GM23338 (cell line): ENCODE measurements around the gene USP3. TPM values are rescaled to one million over a fixed set of nuclear protein-coding genes. Genes with fewer than 3 reads are reported as not detected.
"Not testable (repeated sequence)": the region's sequence is repeated elsewhere in the genome, so short reads cannot be mapped to it uniquely, and the experiment has no call there.

Experiments
- ATAC-seq: fragments of 200-7000 bp; cut with Tn5 transposase; 3 replicates; pipeline ENCODE4 v1.9.1; 2020
- DNase-seq: peaks from one replicate; pipeline ENCODE4 v3.0.0-alpha.2; 2015; ENCODE audit warnings: low spot score
- H2AFZ ChIP-seq: fragments of 200-600 bp; sonication (generic); 2 replicates; pipeline ENCODE4 v1.8.0; 2016; ENCODE audit warnings: antibody characterized with exemption, mild to moderate bottlenecking, moderate library complexity
- H3F3A ChIP-seq: fragments of 200-600 bp; sonication (generic); replicated peaks from 2 replicates; pipeline ENCODE4 v1.8.0; 2017; ENCODE audit warnings: antibody characterized with exemption, mixed run types, low read depth
- H3K27ac ChIP-seq: fragments of 200-600 bp; sonication (generic); 2 replicates; pipeline ENCODE4 v1.6.1; 2016; ENCODE audit warnings: low read depth
- H3K27me3 ChIP-seq: fragments of 200-600 bp; sonication (generic); 2 replicates; pipeline ENCODE4 v1.8.0; 2016; ENCODE audit warnings: mild to moderate bottlenecking, mixed run types, moderate library complexity; ENCODE audit not compliant: insufficient read depth
- H3K36me3 ChIP-seq: fragments of 200-600 bp; sonication (generic); 2 replicates; pipeline ENCODE4 v1.8.0; 2016; ENCODE audit warnings: mild to moderate bottlenecking; ENCODE audit not compliant: insufficient read depth
- H3K4me1 ChIP-seq: fragments of 200-600 bp; sonication (generic); 2 replicates; pipeline ENCODE4 v1.8.0; 2016; ENCODE audit warnings: mild to moderate bottlenecking, moderate library complexity; ENCODE audit not compliant: insufficient read depth
- H3K4me2 ChIP-seq: fragments of 200-600 bp; sonication (generic); 2 replicates; pipeline ENCODE4 v1.7.1; 2017; ENCODE audit warnings: mixed run types
- H3K4me3 ChIP-seq: fragments of 200-600 bp; sonication (generic); 2 replicates; pipeline ENCODE4 v1.6.1; 2016; ENCODE audit warnings: mixed run types
- H3K79me2 ChIP-seq: fragments of 200-600 bp; sonication (generic); replicated peaks from 2 replicates; pipeline ENCODE4 v1.8.0; 2017; ENCODE audit warnings: mild to moderate bottlenecking; ENCODE audit not compliant: insufficient read depth
- H3K9me2 ChIP-seq: fragments of 200-600 bp; sonication (generic); 2 replicates; pipeline ENCODE4 v1.8.0; 2017; ENCODE audit not compliant: insufficient read depth
- H4K20me1 ChIP-seq: fragments of 200-600 bp; sonication (generic); replicated peaks from 2 replicates; pipeline ENCODE4 v1.8.0; 2017; ENCODE audit warnings: mild to moderate bottlenecking; ENCODE audit not compliant: insufficient read depth
- H3K27ac Mint-ChIP-seq: 2 replicates; pipeline ENCODE4 v1.8.0; 2020; ENCODE audit warnings: inconsistent platforms, mild to moderate bottlenecking, moderate library complexity, mixed read lengths
- H3K27me3 Mint-ChIP-seq: 3 replicates; pipeline ENCODE4 v1.8.0; 2022; ENCODE audit warnings: low read depth, mild to moderate bottlenecking, moderate library complexity, mixed read lengths, inconsistent platforms; ENCODE audit not compliant: insufficient read depth, poor library complexity
- H3K36me3 Mint-ChIP-seq: 3 replicates; pipeline ENCODE4 v1.8.0; 2021; ENCODE audit warnings: low read depth, mild to moderate bottlenecking, inconsistent platforms, moderate library complexity, mixed read lengths
- H3K4me1 Mint-ChIP-seq: 3 replicates; pipeline ENCODE4 v1.8.0; 2020; ENCODE audit warnings: mild to moderate bottlenecking, inconsistent platforms, mixed read lengths
- H3K4me3 Mint-ChIP-seq: 3 replicates; pipeline ENCODE4 v1.8.0; 2021; ENCODE audit warnings: moderate library complexity, mild to moderate bottlenecking, inconsistent platforms, mixed read lengths
- H3K9me3 Mint-ChIP-seq: 3 replicates; pipeline ENCODE4 v1.8.0; 2020; ENCODE audit warnings: moderate library complexity, mild to moderate bottlenecking, inconsistent platforms, mixed read lengths
- CREB1 ChIP-seq: fragments of 250-450 bp; sonication (Bioruptor Pico); IDR thresholded peaks from 2 replicates; pipeline ENCODE4 v1.5.0; 2020; ENCODE audit warnings: low read depth, mild to moderate bottlenecking, moderate library complexity
- EZH2phosphoT487 ChIP-seq: fragments of 200-600 bp; sonication (generic); IDR thresholded peaks from one replicate; pipeline ENCODE4 v1.8.1; 2018; ENCODE audit warnings: antibody characterized with exemption; ENCODE audit not compliant: unreplicated experiment
- NANOG ChIP-seq: IDR thresholded peaks from 2 replicates; pipeline ENCODE4 v1.6.1; 2016; ENCODE audit warnings: antibody characterized with exemption, borderline replicate concordance
- POLR2AphosphoS5 ChIP-seq: IDR thresholded peaks from 2 replicates; pipeline ENCODE4 v1.6.1; 2016; ENCODE audit warnings: antibody characterized with exemption, low read depth
- STAT1 ChIP-seq: IDR thresholded peaks from one replicate; pipeline ENCODE4 v1.6.1; 2016; ENCODE audit warnings: antibody characterized with exemption; ENCODE audit not compliant: unreplicated experiment
- ZNF114 ChIP-seq: fragments of 250-450 bp; sonication (Bioruptor Pico); IDR thresholded peaks from 2 replicates; pipeline ENCODE4 v1.5.0; 2020; ENCODE audit warnings: mild to moderate bottlenecking, moderate library complexity
- ZNF331 ChIP-seq: fragments of 250-450 bp; sonication (Bioruptor Pico); IDR thresholded peaks from 2 replicates; pipeline ENCODE4 v1.5.0; 2020; ENCODE audit warnings: low read depth, mild to moderate bottlenecking, moderate library complexity
- polyA plus RNA-seq: library from polyadenylated mRNA; unstranded; fragments of >200 nt; fragmentation: Nextera tagmentation; extraction: Ambion mirVana; gene quantifications from 2 replicates; pipeline ENCODE4 v1.2.1, GENCODE V29; 2016
- total RNA-seq: library from RNA; depleted of rRNA; stranded (reverse); fragments of >200 nt; shearing (Covaris generic); gene quantifications from 2 replicates; pipeline ENCODE4 v1.2.3, GENCODE V29; 2014
- TF ChIP-seq, protein P1 (sequence below): fragments of 250-450 bp; sonication (Bioruptor Pico); IDR thresholded peaks from 2 replicates; pipeline ENCODE4 v1.5.0; 2020; ENCODE audit warnings: mild to moderate bottlenecking, moderate library complexity
- TF ChIP-seq, protein P2 (sequence below), 2 experiments: fragments of 200-600 bp in 1 of 2; sonication (generic) in 1 of 2; conservative IDR thresholded peaks; 2 replicates each; pipeline versions ENCODE4 v1.5.1 to v1.6.1; 2016 to 2017; ENCODE audit warnings: antibody characterized with exemption in 2 of 2, low read depth in 2 of 2, mild to moderate bottlenecking in 2 of 2, moderate library complexity in 1 of 2

Gene USP3
- total and polyA plus RNA-seq, 2 experiments from 2014 or later, result 9.7 to 9.9 TPM

DNA sequence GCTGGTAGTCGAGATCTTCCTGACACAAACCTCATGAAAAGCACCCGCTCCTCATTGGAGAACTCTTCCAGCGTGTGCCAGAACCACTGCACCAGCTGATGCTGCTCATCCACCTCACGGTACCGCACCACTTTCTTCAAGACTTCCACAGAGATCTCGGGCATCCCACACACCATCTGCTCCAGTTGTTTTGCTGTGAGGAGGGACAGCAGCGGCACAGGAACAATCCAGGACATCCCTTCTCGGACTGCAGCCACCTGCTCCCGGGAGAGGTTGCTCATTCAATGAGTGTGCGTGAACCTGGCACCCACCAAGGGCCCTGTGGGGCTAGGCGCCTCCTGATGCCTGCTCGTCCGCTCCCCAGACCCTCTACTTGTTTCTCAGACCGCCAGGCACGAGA, 107.9 kb downstream of the USP3 start (continued):
- no peak for TF ChIP-seq NANOG

DNA sequence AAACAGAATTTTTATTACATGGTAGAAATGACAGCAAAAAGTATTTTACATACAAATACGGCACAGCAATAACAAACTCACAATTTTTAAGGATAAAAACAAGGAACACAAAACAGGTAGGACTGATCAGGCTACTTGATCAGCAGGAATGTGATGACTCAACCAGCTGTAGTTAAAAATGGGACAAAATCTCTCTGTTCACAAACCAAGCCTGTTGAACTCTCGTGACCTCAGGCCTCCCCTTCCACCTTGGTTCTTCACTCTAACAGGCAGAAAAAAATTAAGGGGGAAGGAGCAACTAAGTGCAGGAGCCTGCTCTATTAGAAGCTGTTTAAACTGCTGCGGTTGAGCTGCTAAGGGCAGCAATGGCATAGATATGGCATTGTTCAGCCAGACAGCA, 111.5 kb downstream of the USP3 start:
- no peaks in the 10 kb centered on the region for H3K4me1 ChIP-seq
- H3K79me2 ChIP-seq, result no peaks in the 10 kb centered on the region
- H4K20me1 ChIP-seq, result no peaks in the 10 kb centered on the region
- no peak overlapping the region for H3K27ac ChIP-seq
- H3K36me3 ChIP-seq, result peaks cover 9% of the 10 kb centered on the region; the same call in 1 of the 2 replicates
- no peak overlapping the region for H3K4me2 ChIP-seq
- H3K27me3 ChIP-seq, result no peaks in the 10 kb centered on the region
- no peaks in the 10 kb centered on the region for H3F3A ChIP-seq
- H3K36me3 Mint-ChIP-seq, result peaks cover 18% of the 10 kb centered on the region; the same call in 2 of the 3 replicates
- DNase-seq, result no peak
- TF ChIP-seq ZNF331 (CRISPR knock-in tag) (no peak), EZH2phosphoT487 (no peak), STAT1 (no peak), NANOG (no peak), CREB1 (CRISPR knock-in tag) (no peak), POLR2AphosphoS5 (no peak), ZNF114 (no peak)
- TF ChIP-seq, protein P1, sequence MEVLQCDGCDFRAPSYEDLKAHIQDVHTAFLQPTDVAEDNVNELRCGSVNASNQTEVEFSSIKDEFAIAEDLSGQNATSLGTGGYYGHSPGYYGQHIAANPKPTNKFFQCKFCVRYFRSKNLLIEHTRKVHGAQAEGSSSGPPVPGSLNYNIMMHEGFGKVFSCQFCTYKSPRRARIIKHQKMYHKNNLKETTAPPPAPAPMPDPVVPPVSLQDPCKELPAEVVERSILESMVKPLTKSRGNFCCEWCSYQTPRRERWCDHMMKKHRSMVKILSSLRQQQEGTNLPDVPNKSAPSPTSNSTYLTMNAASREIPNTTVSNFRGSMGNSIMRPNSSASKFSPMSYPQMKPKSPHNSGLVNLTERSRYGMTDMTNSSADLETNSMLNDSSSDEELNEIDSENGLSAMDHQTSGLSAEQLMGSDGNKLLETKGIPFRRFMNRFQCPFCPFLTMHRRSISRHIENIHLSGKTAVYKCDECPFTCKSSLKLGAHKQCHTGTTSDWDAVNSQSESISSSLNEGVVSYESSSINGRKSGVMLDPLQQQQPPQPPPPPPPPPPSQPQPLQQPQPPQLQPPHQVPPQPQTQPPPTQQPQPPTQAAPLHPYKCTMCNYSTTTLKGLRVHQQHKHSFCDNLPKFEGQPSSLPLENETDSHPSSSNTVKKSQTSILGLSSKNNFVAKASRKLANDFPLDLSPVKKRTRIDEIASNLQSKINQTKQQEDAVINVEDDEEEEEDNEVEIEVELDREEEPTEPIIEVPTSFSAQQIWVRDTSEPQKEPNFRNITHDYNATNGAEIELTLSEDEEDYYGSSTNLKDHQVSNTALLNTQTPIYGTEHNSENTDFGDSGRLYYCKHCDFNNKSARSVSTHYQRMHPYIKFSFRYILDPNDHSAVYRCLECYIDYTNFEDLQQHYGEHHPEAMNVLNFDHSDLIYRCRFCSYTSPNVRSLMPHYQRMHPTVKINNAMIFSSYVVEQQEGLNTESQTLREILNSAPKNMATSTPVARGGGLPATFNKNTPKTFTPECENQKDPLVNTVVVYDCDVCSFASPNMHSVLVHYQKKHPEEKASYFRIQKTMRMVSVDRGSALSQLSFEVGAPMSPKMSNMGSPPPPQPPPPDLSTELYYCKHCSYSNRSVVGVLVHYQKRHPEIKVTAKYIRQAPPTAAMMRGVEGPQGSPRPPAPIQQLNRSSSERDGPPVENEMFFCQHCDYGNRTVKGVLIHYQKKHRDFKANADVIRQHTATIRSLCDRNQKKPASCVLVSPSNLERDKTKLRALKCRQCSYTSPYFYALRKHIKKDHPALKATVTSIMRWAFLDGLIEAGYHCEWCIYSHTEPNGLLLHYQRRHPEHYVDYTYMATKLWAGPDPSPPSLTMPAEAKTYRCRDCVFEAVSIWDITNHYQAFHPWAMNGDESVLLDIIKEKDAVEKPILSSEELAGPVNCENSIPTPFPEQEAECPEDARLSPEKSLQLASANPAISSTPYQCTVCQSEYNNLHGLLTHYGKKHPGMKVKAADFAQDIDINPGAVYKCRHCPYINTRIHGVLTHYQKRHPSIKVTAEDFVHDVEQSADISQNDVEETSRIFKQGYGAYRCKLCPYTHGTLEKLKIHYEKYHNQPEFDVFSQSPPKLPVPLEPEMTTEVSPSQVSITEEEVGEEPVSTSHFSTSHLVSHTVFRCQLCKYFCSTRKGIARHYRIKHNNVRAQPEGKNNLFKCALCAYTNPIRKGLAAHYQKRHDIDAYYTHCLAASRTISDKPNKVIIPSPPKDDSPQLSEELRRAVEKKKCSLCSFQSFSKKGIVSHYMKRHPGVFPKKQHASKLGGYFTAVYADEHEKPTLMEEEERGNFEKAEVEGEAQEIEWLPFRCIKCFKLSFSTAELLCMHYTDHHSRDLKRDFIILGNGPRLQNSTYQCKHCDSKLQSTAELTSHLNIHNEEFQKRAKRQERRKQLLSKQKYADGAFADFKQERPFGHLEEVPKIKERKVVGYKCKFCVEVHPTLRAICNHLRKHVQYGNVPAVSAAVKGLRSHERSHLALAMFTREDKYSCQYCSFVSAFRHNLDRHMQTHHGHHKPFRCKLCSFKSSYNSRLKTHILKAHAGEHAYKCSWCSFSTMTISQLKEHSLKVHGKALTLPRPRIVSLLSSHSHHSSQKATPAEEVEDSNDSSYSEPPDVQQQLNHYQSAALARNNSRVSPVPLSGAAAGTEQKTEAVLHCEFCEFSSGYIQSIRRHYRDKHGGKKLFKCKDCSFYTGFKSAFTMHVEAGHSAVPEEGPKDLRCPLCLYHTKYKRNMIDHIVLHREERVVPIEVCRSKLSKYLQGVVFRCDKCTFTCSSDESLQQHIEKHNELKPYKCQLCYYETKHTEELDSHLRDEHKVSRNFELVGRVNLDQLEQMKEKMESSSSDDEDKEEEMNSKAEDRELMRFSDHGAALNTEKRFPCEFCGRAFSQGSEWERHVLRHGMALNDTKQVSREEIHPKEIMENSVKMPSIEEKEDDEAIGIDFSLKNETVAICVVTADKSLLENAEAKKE (CRISPR knock-in tag), result no peak
- TF ChIP-seq, protein P2, sequence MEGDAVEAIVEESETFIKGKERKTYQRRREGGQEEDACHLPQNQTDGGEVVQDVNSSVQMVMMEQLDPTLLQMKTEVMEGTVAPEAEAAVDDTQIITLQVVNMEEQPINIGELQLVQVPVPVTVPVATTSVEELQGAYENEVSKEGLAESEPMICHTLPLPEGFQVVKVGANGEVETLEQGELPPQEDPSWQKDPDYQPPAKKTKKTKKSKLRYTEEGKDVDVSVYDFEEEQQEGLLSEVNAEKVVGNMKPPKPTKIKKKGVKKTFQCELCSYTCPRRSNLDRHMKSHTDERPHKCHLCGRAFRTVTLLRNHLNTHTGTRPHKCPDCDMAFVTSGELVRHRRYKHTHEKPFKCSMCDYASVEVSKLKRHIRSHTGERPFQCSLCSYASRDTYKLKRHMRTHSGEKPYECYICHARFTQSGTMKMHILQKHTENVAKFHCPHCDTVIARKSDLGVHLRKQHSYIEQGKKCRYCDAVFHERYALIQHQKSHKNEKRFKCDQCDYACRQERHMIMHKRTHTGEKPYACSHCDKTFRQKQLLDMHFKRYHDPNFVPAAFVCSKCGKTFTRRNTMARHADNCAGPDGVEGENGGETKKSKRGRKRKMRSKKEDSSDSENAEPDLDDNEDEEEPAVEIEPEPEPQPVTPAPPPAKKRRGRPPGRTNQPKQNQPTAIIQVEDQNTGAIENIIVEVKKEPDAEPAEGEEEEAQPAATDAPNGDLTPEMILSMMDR (conservative IDR thresholded peaks at IDR 0.05; ENCODE audit: low read depth in 2 of 2), result no peak
- no peaks in the 10 kb centered on the region for H3K4me1 Mint-ChIP-seq
- H3K27me3 Mint-ChIP-seq, result no peaks in the 10 kb centered on the region
- H3K9me2 ChIP-seq, result no peaks in the 10 kb centered on the region
- no peak overlapping the region for H3K4me3 Mint-ChIP-seq
- no peak overlapping the region for H3K27ac Mint-ChIP-seq
- no peak for ATAC-seq
- H3K9me3 Mint-ChIP-seq, result peaks cover 4% of the 10 kb centered on the region; the same call in 1 of the 3 replicates
- no peak overlapping the region for H3K4me3 ChIP-seq
- H2AFZ ChIP-seq, result no peak overlapping the region

- not testable (repeated sequence) for H3K4me3 ChIP-seq, H4K20me1 ChIP-seq, H3F3A ChIP-seq, H3K79me2 ChIP-seq, ATAC-seq, H3K36me3 ChIP-seq, H3K27ac Mint-ChIP-seq, H3K4me1 ChIP-seq, H3K4me3 Mint-ChIP-seq, H3K27me3 Mint-ChIP-seq, H3K4me2 ChIP-seq, H3K4me1 Mint-ChIP-seq, H2AFZ ChIP-seq, H3K9me2 ChIP-seq, H3K9me3 Mint-ChIP-seq, H3K27ac ChIP-seq, H3K27me3 ChIP-seq, DNase-seq
- peaks cover 27% of the 10 kb centered on the region for H3K36me3 Mint-ChIP-seq
Measured at GRCh38 chr15:63617147-63617546, 112.8 kb downstream of the USP3 start.

- H3K4me3 Mint-ChIP-seq, H2AFZ ChIP-seq, H3K4me1 ChIP-seq, H3K27me3 ChIP-seq, H3K4me3 ChIP-seq, H3K79me2 ChIP-seq, DNase-seq, H3K9me3 Mint-ChIP-seq, H3K27ac Mint-ChIP-seq, H4K20me1 ChIP-seq, H3K27me3 Mint-ChIP-seq, H3K4me1 Mint-ChIP-seq, H3K27ac ChIP-seq, H3K4me2 ChIP-seq, ATAC-seq, H3K9me2 ChIP-seq, H3F3A ChIP-seq: not testable (repeated sequence)
- H3K36me3 ChIP-seq, result peaks cover 12% of the 10 kb centered on the region
- peaks cover 31% of the 10 kb centered on the region for H3K36me3 Mint-ChIP-seq
Measured at GRCh38 chr15:63617627-63618026, 113.2 kb downstream of the USP3 start.
